OCI-LY7 (cell line): Measurements from ENCODE around the gene PLA2G4B.

Experiments used
- EZH2phosphoT487 ChIP-seq: fragments of 200-600 bp; sonication (generic); IDR thresholded peaks from 2 replicates; pipeline ENCODE4 v1.6.1; 2018; ENCODE audit warnings: low read depth, borderline replicate concordance, mild to moderate bottlenecking, mixed run types, antibody characterized with exemption, low read length, moderate library complexity, mixed read lengths
- TF ChIP-seq, protein P1 (sequence below): fragments of 200-600 bp; sonication (generic); conservative IDR thresholded peaks from 2 replicates; pipeline ENCODE4 v1.5.1; 2014; ENCODE audit warnings: mild to moderate bottlenecking, antibody characterized with exemption, low read length, moderate library complexity, mixed read lengths

GRCh38 chr15:41862515-41863116 lies 24.0 kb downstream of the PLA2G4B start:
- TF ChIP-seq, protein P1, sequence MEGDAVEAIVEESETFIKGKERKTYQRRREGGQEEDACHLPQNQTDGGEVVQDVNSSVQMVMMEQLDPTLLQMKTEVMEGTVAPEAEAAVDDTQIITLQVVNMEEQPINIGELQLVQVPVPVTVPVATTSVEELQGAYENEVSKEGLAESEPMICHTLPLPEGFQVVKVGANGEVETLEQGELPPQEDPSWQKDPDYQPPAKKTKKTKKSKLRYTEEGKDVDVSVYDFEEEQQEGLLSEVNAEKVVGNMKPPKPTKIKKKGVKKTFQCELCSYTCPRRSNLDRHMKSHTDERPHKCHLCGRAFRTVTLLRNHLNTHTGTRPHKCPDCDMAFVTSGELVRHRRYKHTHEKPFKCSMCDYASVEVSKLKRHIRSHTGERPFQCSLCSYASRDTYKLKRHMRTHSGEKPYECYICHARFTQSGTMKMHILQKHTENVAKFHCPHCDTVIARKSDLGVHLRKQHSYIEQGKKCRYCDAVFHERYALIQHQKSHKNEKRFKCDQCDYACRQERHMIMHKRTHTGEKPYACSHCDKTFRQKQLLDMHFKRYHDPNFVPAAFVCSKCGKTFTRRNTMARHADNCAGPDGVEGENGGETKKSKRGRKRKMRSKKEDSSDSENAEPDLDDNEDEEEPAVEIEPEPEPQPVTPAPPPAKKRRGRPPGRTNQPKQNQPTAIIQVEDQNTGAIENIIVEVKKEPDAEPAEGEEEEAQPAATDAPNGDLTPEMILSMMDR = no peak
- TF ChIP-seq EZH2phosphoT487 = no peak
